HCT116 (cell line): ENCODE measurements around the gene PRDX3. TPM values are rescaled to one million over a fixed set of nuclear protein-coding genes. Genes with fewer than 3 reads are reported as not detected.

ENCODE experiments used
- ATAC-seq: fragments of 200-7000 bp; cut with Tn5 transposase; 2 replicates; pipeline ENCODE4 v1.9.1; 2020; ENCODE audit warnings: mild to moderate bottlenecking, moderate library complexity
- BruUV-seq: library from RNA; stranded (reverse); fragments of 400-500 nt; replicated peaks from 2 replicates; lab custom pipeline; 2021; lab: Mats Ljungman, UMichigan
- CTCF ChIA-PET: fragments of 300-600 bp; sonication (Branson Sonifier 250); formaldehyde crosslinking; loops from one replicate; lab custom pipeline; 2021; ENCODE audit warnings: antibody characterized with exemption; lab: Charles Lee
- POLR2A ChIA-PET: fragments of 300-600, 350-600 bp; sonication (Branson Sonifier 250); formaldehyde crosslinking; loops from one replicate; lab custom pipeline; 2021; ENCODE audit warnings: antibody characterized with exemption; lab: Charles Lee
- RAD21 ChIA-PET, 2 experiments: fragments of 300-600 bp; sonication (Branson Sonifier 250); formaldehyde crosslinking; loops; one replicate each; lab custom pipeline; 2023; ENCODE audit warnings: low total read pairs in 2 of 2; ENCODE audit not compliant: uncharacterized antibody in 2 of 2, unreplicated experiment in 2 of 2, low non-redundant PET in 1 of 2; lab: Charles Lee
- DNase-seq: peaks from one replicate; pipeline ENCODE4 v3.0.0-alpha.2; 2010; ENCODE audit warnings: low read depth, low spot score
- H2AFZ ChIP-seq: fragments of 200-600 bp; shearing (Covaris generic), sonication (generic); 2 replicates; pipeline ENCODE4 v1.6.1; 2017; ENCODE audit warnings: low read depth, mixed run types, mixed read lengths, antibody characterized with exemption, low read length; ENCODE audit not compliant: poor library complexity, severe bottlenecking
- H3K27ac ChIP-seq: 2 replicates; pipeline ENCODE4 v1.5.1; 2012; ENCODE audit warnings: low read depth, low read length
- H3K27me3 ChIP-seq: fragments of 200-600 bp; sonication (generic); 2 replicates; pipeline ENCODE4 v1.6.1; 2016; ENCODE audit warnings: mixed run types, low read length, mixed read lengths; ENCODE audit not compliant: insufficient read depth
- H3K36me3 ChIP-seq, 2 experiments: fragments of 200-500 bp in 1 of 2; fragments of 200-600 bp in 1 of 2; sonication (Bioruptor generic) in 1 of 2; sonication (generic) in 1 of 2; 2 replicates each; pipeline versions ENCODE4 v1.5.1 to v1.6.1; 2014 to 2016; ENCODE audit warnings: low read length in 2 of 2, inconsistent platforms in 1 of 2, mixed read lengths in 1 of 2, mixed run types in 1 of 2; ENCODE audit not compliant: insufficient read depth in 2 of 2, control insufficient read depth in 1 of 2
- H3K4me1 ChIP-seq, 2 experiments: fragments of 200-600 bp in 1 of 2; sonication (generic) in 1 of 2; 2 replicates each; pipeline versions ENCODE4 v1.5.1 to v1.6.1; 2012 to 2017; ENCODE audit warnings: low read length in 2 of 2, inconsistent platforms in 1 of 2, mild to moderate bottlenecking in 1 of 2, mixed read lengths in 1 of 2, mixed run types in 1 of 2, moderate library complexity in 1 of 2; ENCODE audit not compliant: insufficient read depth in 2 of 2, control insufficient read depth in 1 of 2
- H3K4me2 ChIP-seq: fragments of 200-600 bp; sonication (generic); 2 replicates; pipeline ENCODE4 v1.6.1; 2017; ENCODE audit warnings: mixed run types, low read length, mixed read lengths
- H3K4me3 ChIP-seq, 2 experiments: fragments of 200-600 bp in 1 of 2; sonication (generic) in 1 of 2; replicated peaks in 1 of 2; 2 replicates each; pipeline ENCODE4 v1.5.1; 2011 to 2016; ENCODE audit warnings: low read length in 2 of 2, control low read depth in 1 of 2, low read depth in 1 of 2, mild to moderate bottlenecking in 1 of 2, mixed read lengths in 1 of 2, mixed run types in 1 of 2
- H3K79me2 ChIP-seq: fragments of 200-600 bp; sonication (generic); 2 replicates; pipeline ENCODE4 v1.6.1; 2017; ENCODE audit warnings: mild to moderate bottlenecking, mixed run types, low read length, moderate library complexity, mixed read lengths; ENCODE audit not compliant: insufficient read depth
- H3K9ac ChIP-seq: fragments of 200-600 bp; sonication (generic); 2 replicates; pipeline ENCODE4 v1.6.1; 2016; ENCODE audit warnings: low read length, mixed read lengths
- H3K9me2 ChIP-seq: fragments of 200-600 bp; sonication (generic), shearing (Covaris generic); 2 replicates; pipeline ENCODE4 v1.6.1; 2017; ENCODE audit warnings: mixed run types, mild to moderate bottlenecking, moderate library complexity; ENCODE audit not compliant: insufficient read depth
- H3K9me3 ChIP-seq, 2 experiments: fragments of 200-500 bp in 1 of 2; fragments of 200-600 bp in 1 of 2; sonication (Bioruptor generic) in 1 of 2; sonication (generic) in 1 of 2; 2 replicates each; pipeline ENCODE4 v1.6.1; 2014 to 2017; ENCODE audit warnings: low read length in 2 of 2, mixed read lengths in 2 of 2, inconsistent platforms in 1 of 2, low read depth in 1 of 2, mild to moderate bottlenecking in 1 of 2, mixed run types in 1 of 2, moderate library complexity in 1 of 2; ENCODE audit not compliant: control insufficient read depth in 1 of 2, insufficient read depth in 1 of 2
- H4K20me1 ChIP-seq: fragments of 200-600 bp; sonication (generic), shearing (Covaris generic); 2 replicates; pipeline ENCODE4 v1.6.1; 2017; ENCODE audit warnings: mixed run types, mild to moderate bottlenecking, moderate library complexity; ENCODE audit not compliant: insufficient read depth
- CTCF ChIP-seq, 3 experiments: fragments of 200-600 bp in 1 of 3; sonication (generic) in 1 of 3; IDR thresholded peaks in 2 of 3; conservative IDR thresholded peaks in 1 of 3; 2 replicates each; pipeline ENCODE4 v1.5.1; 2012 to 2017; ENCODE audit warnings: low read depth in 2 of 3, low read length in 2 of 3, antibody characterized with exemption in 1 of 3, borderline replicate concordance in 1 of 3, control low read depth in 1 of 3, mild to moderate bottlenecking in 1 of 3, mixed read lengths in 1 of 3, mixed run types in 1 of 3, moderate library complexity in 1 of 3; ENCODE audit not compliant: insufficient read depth in 1 of 3
- EGR1 ChIP-seq: IDR thresholded peaks from 2 replicates; pipeline ENCODE4 v1.6.1; 2012; ENCODE audit warnings: low read depth
- EZH2phosphoT487 ChIP-seq: fragments of 200-600 bp; IDR thresholded peaks from 2 replicates; pipeline ENCODE4 v1.6.1; 2018; ENCODE audit warnings: antibody characterized with exemption, borderline replicate concordance
- POLR2AphosphoS5 ChIP-seq: IDR thresholded peaks from 2 replicates; pipeline ENCODE4 v1.6.1; 2011; ENCODE audit warnings: mild to moderate bottlenecking, low read depth, low read length, moderate library complexity
- RAD21 ChIP-seq: IDR thresholded peaks from 2 replicates; pipeline ENCODE4 v1.6.1; 2012; ENCODE audit warnings: low read depth, mild to moderate bottlenecking
- ZBTB33 ChIP-seq: IDR thresholded peaks from 2 replicates; pipeline ENCODE4 v1.6.1; 2011; ENCODE audit warnings: mild to moderate bottlenecking, low read length, moderate library complexity; ENCODE audit not compliant: insufficient replicate concordance; ENCODE audit errors: extremely low read depth
- intact Hi-C: fragments of 100-400 bp; cut with micrococcal nuclease; formaldehyde crosslinking; loops from 2 replicates; pipeline ENCODE4 v1.10.0; 2022
- total RNA-seq: library from RNA; stranded (reverse); gene quantifications from one replicate; pipeline ENCODE4 v1.2.1, GENCODE V29; 2021; ENCODE audit not compliant: unreplicated experiment

PRDX3 gene
- total RNA-seq, 1 experiment from 2014 or later, result 281 TPM

- ATAC-seq, result peak; percentile 37; the same call in 1 of the 2 replicates
- no peaks in the 10 kb centered on the region for H3K4me1 ChIP-seq
Measured at GRCh38 chr10:119149157-119149556, 29.5 kb downstream of the PRDX3 start.

More at GRCh38 chr10:119149157-119149556, 29.5 kb downstream of the PRDX3 start:
- no peaks in the 10 kb centered on the region for H3K9me3 ChIP-seq
- intact Hi-C loops, result no loop called here
- CTCF ChIA-PET, result no interaction called here
- no peak overlapping the region for H3K4me3 ChIP-seq
- no TSS peak for BruUV-seq
- peaks cover 36 to 42% of the 10 kb centered on the region in 2 experiments for H3K36me3 ChIP-seq
- DNase-seq, result no peak
- no peaks in the 10 kb centered on the region for H3K27me3 ChIP-seq
- no peaks in the 10 kb centered on the region for H3K79me2 ChIP-seq
- H2AFZ ChIP-seq, result no peak overlapping the region
- H3K9ac ChIP-seq, result no peak overlapping the region
- no peak overlapping the region for H3K4me2 ChIP-seq
- RAD21 ChIA-PET, result no interaction called here
- H3K27ac ChIP-seq, result no peak overlapping the region
- no peaks in the 10 kb centered on the region for H4K20me1 ChIP-seq
- POLR2A ChIA-PET, result no interaction called here
- no peak for TF ChIP-seq ZBTB33
- no peak for TF ChIP-seq CTCF (IDR thresholded peaks at IDR 0.05 in 2 of 3, conservative IDR thresholded peaks at IDR 0.05 in 1 of 3; ENCODE audit: borderline replicate concordance in 1 of 3, insufficient read depth in 1 of 3, low read depth in 2 of 3, low read length in 2 of 3)
- no peak for TF ChIP-seq POLR2AphosphoS5
- TF ChIP-seq EGR1, result no peak
- TF ChIP-seq EZH2phosphoT487, result no peak
- no peak for TF ChIP-seq RAD21
- TF ChIP-seq, all 23 proteins: peak for 0
- H3K9me2 ChIP-seq, result no peaks in the 10 kb centered on the region
